ENCODE results near the gene EPDR1. TPM values are rescaled to one million over a fixed set of nuclear protein-coding genes. Genes with fewer than 3 reads are reported as not detected.
"Not testable (repeated sequence)": the region's sequence is repeated elsewhere in the genome, so short reads cannot be mapped to it uniquely, and the experiment has no call there.

EPDR1 gene
- polyA plus RNA-seq, 2 donors = 0.24 to 1.0 TPM

- WGBS, 2 donors = 70 to 74% methylated on average over 4 of the region's 4 CpGs
- H3K27ac ChIP-seq (ENCODE audit: low read depth in 2 of 2, low read length in 1 of 2) = no peak overlapping the region
- no peaks in the 10 kb centered on the region for H3K27me3 ChIP-seq (ENCODE audit: control insufficient read depth in 1 of 2, insufficient read depth in 2 of 2, low read length in 2 of 2)
- no peaks in the 10 kb centered on the region for H3K9me3 ChIP-seq (ENCODE audit: control insufficient read depth in 2 of 2, insufficient read depth in 1 of 2, low read depth in 1 of 2, low read length in 1 of 2)
- no peak overlapping the region for H3K4me3 ChIP-seq (ENCODE audit: low read depth in 1 of 2, low read length in 2 of 2)
- no peaks in the 10 kb centered on the region for H3K4me1 ChIP-seq (ENCODE audit: control insufficient read depth in 2 of 2, insufficient read depth in 2 of 2, low read length in 1 of 2)
- H3K36me3 ChIP-seq (ENCODE audit: control insufficient read depth in 2 of 2, insufficient read depth in 2 of 2, low read length in 1 of 2) = no peaks in the 10 kb centered on the region
Measured at GRCh38 chr7:37945336-37945735, 24.9 kb downstream of the EPDR1 start.

- Histone ChIP-seq H3K4me1 (ENCODE audit: control insufficient read depth in 2 of 2, insufficient read depth in 2 of 2, low read length in 1 of 2) (no peaks in the 10 kb centered on the region), H3K27me3 (ENCODE audit: control insufficient read depth in 1 of 2, insufficient read depth in 2 of 2, low read length in 2 of 2) (no peaks in the 10 kb centered on the region), H3K9me3 (ENCODE audit: control insufficient read depth in 2 of 2, insufficient read depth in 1 of 2, low read depth in 1 of 2, low read length in 1 of 2) (no peaks in the 10 kb centered on the region), H3K27ac (ENCODE audit: low read depth in 2 of 2, low read length in 1 of 2) (no peak overlapping the region), H3K36me3 (ENCODE audit: control insufficient read depth in 2 of 2, insufficient read depth in 2 of 2, low read length in 1 of 2) (no peaks in the 10 kb centered on the region), H3K4me3 (ENCODE audit: low read depth in 1 of 2, low read length in 2 of 2) (no peak overlapping the region)
- 87 to 90% methylated on average over 7 of the region's 7 CpGs for WGBS, 2 donors
Measured at GRCh38 chr7:37947138-37947940, 26.9 kb downstream of the EPDR1 start.

- Histone ChIP-seq H3K36me3 (ENCODE audit: control insufficient read depth in 2 of 2, insufficient read depth in 2 of 2, low read length in 1 of 2) (no peaks in the 10 kb centered on the region), H3K27ac (ENCODE audit: low read depth in 2 of 2, low read length in 1 of 2) (no peak overlapping the region), H3K9me3 (ENCODE audit: control insufficient read depth in 2 of 2, insufficient read depth in 1 of 2, low read depth in 1 of 2, low read length in 1 of 2) (no peaks in the 10 kb centered on the region), H3K4me1 (ENCODE audit: control insufficient read depth in 2 of 2, insufficient read depth in 2 of 2, low read length in 1 of 2) (no peaks in the 10 kb centered on the region), H3K4me3 (ENCODE audit: low read depth in 1 of 2, low read length in 2 of 2) (no peak overlapping the region), H3K27me3 (ENCODE audit: control insufficient read depth in 1 of 2, insufficient read depth in 2 of 2, low read length in 2 of 2) (no peaks in the 10 kb centered on the region)
- 90 to 91% methylated on average over 7 of the region's 7 CpGs for WGBS, 2 donors
Measured at GRCh38 chr7:37947941-37948210, 27.4 kb downstream of the EPDR1 start.

DNA sequence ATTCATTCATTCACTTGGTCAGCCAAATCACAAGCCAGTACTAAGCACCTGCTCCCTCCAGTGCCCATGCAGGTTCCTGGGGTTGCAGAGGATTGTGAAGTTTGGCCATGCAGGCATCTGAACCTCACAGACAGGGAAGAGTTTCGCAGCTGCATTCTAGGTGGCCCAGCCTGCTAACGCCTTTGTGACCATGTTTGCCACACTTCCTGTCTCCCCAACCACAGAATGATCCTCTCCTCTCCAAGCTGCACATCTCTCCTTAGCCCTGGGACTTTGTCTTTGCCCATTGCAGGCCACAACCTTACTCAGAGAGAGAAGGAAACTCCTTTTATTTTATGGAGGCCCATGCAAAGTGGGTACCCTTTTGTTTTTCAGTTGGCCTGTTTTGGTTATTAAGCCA lies 31.8 kb downstream of the EPDR1 start:
- WGBS, 2 donors = 72 to 78% methylated on average over 2 of the region's 2 CpGs
- H3K9me3 ChIP-seq (ENCODE audit: control insufficient read depth in 2 of 2, insufficient read depth in 1 of 2, low read depth in 1 of 2, low read length in 1 of 2) = no peaks in the 10 kb centered on the region
- H3K4me3 ChIP-seq (ENCODE audit: low read depth in 1 of 2, low read length in 2 of 2) = no peak overlapping the region
- H3K4me1 ChIP-seq (ENCODE audit: control insufficient read depth in 2 of 2, insufficient read depth in 2 of 2, low read length in 1 of 2) = no peaks in the 10 kb centered on the region
- no peaks in the 10 kb centered on the region for H3K36me3 ChIP-seq (ENCODE audit: control insufficient read depth in 2 of 2, insufficient read depth in 2 of 2, low read length in 1 of 2)
- H3K27me3 ChIP-seq (ENCODE audit: control insufficient read depth in 1 of 2, insufficient read depth in 2 of 2, low read length in 2 of 2) = no peaks in the 10 kb centered on the region
- no peak overlapping the region for H3K27ac ChIP-seq (ENCODE audit: low read depth in 2 of 2, low read length in 1 of 2)

DNA sequence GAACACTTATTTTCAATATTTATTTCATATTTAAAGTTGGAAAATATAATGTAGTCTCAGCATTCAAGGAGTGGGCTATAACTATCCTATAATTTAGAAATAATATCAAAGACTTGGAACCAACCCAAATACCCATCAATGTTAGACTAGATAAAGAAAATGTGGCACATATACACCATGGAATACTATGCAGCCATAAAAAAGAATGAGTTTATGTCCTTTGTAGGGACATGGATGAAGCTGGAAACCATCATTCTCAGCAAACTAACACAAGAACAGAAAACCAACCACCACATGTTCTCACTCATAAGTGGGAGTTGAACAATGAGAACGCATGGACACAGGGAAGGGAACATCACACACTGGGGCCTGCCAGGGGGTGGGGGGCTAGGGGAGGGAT lies 33.8 kb downstream of the EPDR1 start:
- H3K4me3 ChIP-seq (ENCODE audit: low read depth in 1 of 2, low read length in 2 of 2); H3K9me3 ChIP-seq (ENCODE audit: control insufficient read depth in 2 of 2, insufficient read depth in 1 of 2, low read depth in 1 of 2, low read length in 1 of 2); H3K27me3 ChIP-seq (ENCODE audit: control insufficient read depth in 1 of 2, insufficient read depth in 2 of 2, low read length in 2 of 2); H3K4me1 ChIP-seq (ENCODE audit: control insufficient read depth in 2 of 2, insufficient read depth in 2 of 2, low read length in 1 of 2); H3K27ac ChIP-seq (ENCODE audit: low read depth in 2 of 2, low read length in 1 of 2); H3K36me3 ChIP-seq (ENCODE audit: control insufficient read depth in 2 of 2, insufficient read depth in 2 of 2, low read length in 1 of 2): not testable (repeated sequence)
- 90 to 94% methylated on average over 1 of the region's 1 CpG for WGBS, 2 donors

- Histone ChIP-seq H3K36me3 (ENCODE audit: control insufficient read depth in 2 of 2, insufficient read depth in 2 of 2, low read length in 1 of 2) (no peaks in the 10 kb centered on the region), H3K4me1 (ENCODE audit: control insufficient read depth in 2 of 2, insufficient read depth in 2 of 2, low read length in 1 of 2) (no peaks in the 10 kb centered on the region), H3K9me3 (ENCODE audit: control insufficient read depth in 2 of 2, insufficient read depth in 1 of 2, low read depth in 1 of 2, low read length in 1 of 2) (no peaks in the 10 kb centered on the region), H3K27me3 (ENCODE audit: control insufficient read depth in 1 of 2, insufficient read depth in 2 of 2, low read length in 2 of 2) (no peaks in the 10 kb centered on the region), H3K4me3 (ENCODE audit: low read depth in 1 of 2, low read length in 2 of 2) (no peak overlapping the region), H3K27ac (ENCODE audit: low read depth in 2 of 2, low read length in 1 of 2) (no peak overlapping the region)
Measured at GRCh38 chr7:37956791-37957190, 36.4 kb downstream of the EPDR1 start.

DNA sequence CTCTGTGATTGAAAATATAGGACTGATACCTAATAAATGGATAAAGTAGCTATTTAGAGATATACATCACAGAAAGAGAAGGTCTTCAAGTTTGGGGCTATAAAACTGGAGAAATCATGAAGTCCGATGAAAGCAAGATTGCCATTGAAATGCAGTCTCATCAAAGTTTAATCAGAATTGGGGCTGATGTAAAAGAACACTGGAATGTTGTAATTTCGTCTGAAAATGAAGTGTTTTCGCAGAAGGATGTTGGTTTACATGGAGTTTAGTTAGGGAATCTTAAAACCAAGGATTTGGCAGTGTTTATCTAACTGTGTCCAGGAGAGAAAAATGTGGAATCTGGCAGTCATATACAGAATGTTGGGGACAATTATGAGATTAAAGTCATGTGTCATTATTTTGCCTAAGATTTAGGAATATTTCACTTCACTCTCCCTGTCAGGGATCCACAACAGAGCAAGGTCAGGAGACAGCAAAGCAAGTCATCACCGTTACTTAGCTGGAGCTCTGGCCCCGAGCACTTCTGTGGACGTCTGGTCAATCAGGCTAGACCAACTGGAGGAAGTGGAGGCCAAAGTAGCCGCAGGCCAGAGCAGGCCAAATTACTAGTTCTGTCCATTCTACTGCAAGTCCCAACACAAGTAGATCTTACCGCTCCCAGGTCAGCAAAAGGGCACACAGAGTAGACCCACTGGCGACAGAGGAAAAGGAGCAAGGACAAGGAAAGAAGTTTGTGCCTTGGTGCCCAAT lies 37.0 kb downstream of the EPDR1 start:
- WGBS, 2 donors = 75 to 79% methylated on average over 9 of the region's 9 CpGs
- no peak overlapping the region for H3K4me3 ChIP-seq (ENCODE audit: low read depth in 1 of 2, low read length in 2 of 2)

GRCh38 chr7:37960483-37960882 lies 40.0 kb downstream of the EPDR1 start:
- H3K27me3 ChIP-seq (ENCODE audit: control insufficient read depth in 1 of 2, insufficient read depth in 2 of 2, low read length in 2 of 2) = no peaks in the 10 kb centered on the region
- WGBS, 2 donors = 81 to 98% methylated on average over 2 of the region's 2 CpGs
- H3K27ac ChIP-seq (ENCODE audit: low read depth in 2 of 2, low read length in 1 of 2) = no peak overlapping the region
- no peaks in the 10 kb centered on the region for H3K36me3 ChIP-seq (ENCODE audit: control insufficient read depth in 2 of 2, insufficient read depth in 2 of 2, low read length in 1 of 2)
- no peaks in the 10 kb centered on the region for H3K4me1 ChIP-seq (ENCODE audit: control insufficient read depth in 2 of 2, insufficient read depth in 2 of 2, low read length in 1 of 2)
- H3K4me3 ChIP-seq (ENCODE audit: low read depth in 1 of 2, low read length in 2 of 2) = no peak overlapping the region
- no peaks in the 10 kb centered on the region for H3K9me3 ChIP-seq (ENCODE audit: control insufficient read depth in 2 of 2, insufficient read depth in 1 of 2, low read depth in 1 of 2, low read length in 1 of 2)

More for the DNA sequence above, 37.0 kb downstream of the EPDR1 start:
- H3K27me3 ChIP-seq (ENCODE audit: control insufficient read depth in 1 of 2, insufficient read depth in 2 of 2, low read length in 2 of 2) = no peaks in the 10 kb centered on the region
- H3K27ac ChIP-seq (ENCODE audit: low read depth in 2 of 2, low read length in 1 of 2) = no peak overlapping the region
- no peaks in the 10 kb centered on the region for H3K9me3 ChIP-seq (ENCODE audit: control insufficient read depth in 2 of 2, insufficient read depth in 1 of 2, low read depth in 1 of 2, low read length in 1 of 2)
- no peaks in the 10 kb centered on the region for H3K36me3 ChIP-seq (ENCODE audit: control insufficient read depth in 2 of 2, insufficient read depth in 2 of 2, low read length in 1 of 2)
- no peaks in the 10 kb centered on the region for H3K4me1 ChIP-seq (ENCODE audit: control insufficient read depth in 2 of 2, insufficient read depth in 2 of 2, low read length in 1 of 2)

GRCh38 chr7:37961251-37961650 lies 40.8 kb downstream of the EPDR1 start:
- no peaks in the 10 kb centered on the region for H3K4me1 ChIP-seq (ENCODE audit: control insufficient read depth in 2 of 2, insufficient read depth in 2 of 2, low read length in 1 of 2)
- H3K4me3 ChIP-seq (ENCODE audit: low read depth in 1 of 2, low read length in 2 of 2) = no peak overlapping the region
- H3K27me3 ChIP-seq (ENCODE audit: control insufficient read depth in 1 of 2, insufficient read depth in 2 of 2, low read length in 2 of 2) = no peaks in the 10 kb centered on the region
- 85 to 88% methylated on average over 5 of the region's 5 CpGs for WGBS, 2 donors
- no peaks in the 10 kb centered on the region for H3K36me3 ChIP-seq (ENCODE audit: control insufficient read depth in 2 of 2, insufficient read depth in 2 of 2, low read length in 1 of 2)
- H3K9me3 ChIP-seq (ENCODE audit: control insufficient read depth in 2 of 2, insufficient read depth in 1 of 2, low read depth in 1 of 2, low read length in 1 of 2) = no peaks in the 10 kb centered on the region
- no peak overlapping the region for H3K27ac ChIP-seq (ENCODE audit: low read depth in 2 of 2, low read length in 1 of 2)

DNA sequence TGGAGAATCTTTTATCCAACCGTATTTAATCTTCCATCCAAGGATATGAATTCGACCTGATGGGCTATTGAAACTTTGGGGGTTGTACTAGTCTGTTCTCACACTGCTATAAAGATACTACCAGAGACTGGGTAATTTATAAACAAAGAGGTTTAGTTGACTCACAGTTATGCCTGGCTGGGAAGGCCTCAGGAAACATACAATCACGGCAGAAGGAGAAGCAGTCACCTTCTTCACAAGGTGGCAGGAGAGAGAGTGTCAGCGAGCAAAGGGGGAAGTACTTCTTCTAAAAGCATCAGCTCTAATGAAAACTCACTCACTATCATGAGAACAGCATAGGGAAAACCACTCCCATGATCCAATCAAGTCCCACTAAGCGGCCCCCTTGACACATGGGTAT lies 43.8 kb downstream of the EPDR1 start:
- no peaks in the 10 kb centered on the region for H3K9me3 ChIP-seq (ENCODE audit: control insufficient read depth in 2 of 2, insufficient read depth in 1 of 2, low read depth in 1 of 2, low read length in 1 of 2)
- no peaks in the 10 kb centered on the region for H3K36me3 ChIP-seq (ENCODE audit: control insufficient read depth in 2 of 2, insufficient read depth in 2 of 2, low read length in 1 of 2)
- no peaks in the 10 kb centered on the region for H3K4me1 ChIP-seq (ENCODE audit: control insufficient read depth in 2 of 2, insufficient read depth in 2 of 2, low read length in 1 of 2)
- WGBS, 2 donors = 63 to 71% methylated on average over 5 of the region's 5 CpGs
- no peaks in the 10 kb centered on the region for H3K27me3 ChIP-seq (ENCODE audit: control insufficient read depth in 1 of 2, insufficient read depth in 2 of 2, low read length in 2 of 2)
- H3K27ac ChIP-seq (ENCODE audit: low read depth in 2 of 2, low read length in 1 of 2) = no peak overlapping the region
- H3K4me3 ChIP-seq (ENCODE audit: low read depth in 1 of 2, low read length in 2 of 2) = no peak overlapping the region
